ENCODE measurements around the gene TAF6. TPM values are rescaled to one million over a fixed set of nuclear protein-coding genes. Genes with fewer than 3 reads are reported as not detected.

Gene TAF6
- total and polyA plus RNA-seq, 9 of the 15 experiments (the other 6 are each of a cell fraction or from before 2014, with no cell fraction given): 0.78 to 78.7 (median 21.3) TPM

GRCh38 chr7:100167912-100168323, 48.8 kb upstream of the TAF6 start (continued):
- TF ChIP-seq, protein P1, sequence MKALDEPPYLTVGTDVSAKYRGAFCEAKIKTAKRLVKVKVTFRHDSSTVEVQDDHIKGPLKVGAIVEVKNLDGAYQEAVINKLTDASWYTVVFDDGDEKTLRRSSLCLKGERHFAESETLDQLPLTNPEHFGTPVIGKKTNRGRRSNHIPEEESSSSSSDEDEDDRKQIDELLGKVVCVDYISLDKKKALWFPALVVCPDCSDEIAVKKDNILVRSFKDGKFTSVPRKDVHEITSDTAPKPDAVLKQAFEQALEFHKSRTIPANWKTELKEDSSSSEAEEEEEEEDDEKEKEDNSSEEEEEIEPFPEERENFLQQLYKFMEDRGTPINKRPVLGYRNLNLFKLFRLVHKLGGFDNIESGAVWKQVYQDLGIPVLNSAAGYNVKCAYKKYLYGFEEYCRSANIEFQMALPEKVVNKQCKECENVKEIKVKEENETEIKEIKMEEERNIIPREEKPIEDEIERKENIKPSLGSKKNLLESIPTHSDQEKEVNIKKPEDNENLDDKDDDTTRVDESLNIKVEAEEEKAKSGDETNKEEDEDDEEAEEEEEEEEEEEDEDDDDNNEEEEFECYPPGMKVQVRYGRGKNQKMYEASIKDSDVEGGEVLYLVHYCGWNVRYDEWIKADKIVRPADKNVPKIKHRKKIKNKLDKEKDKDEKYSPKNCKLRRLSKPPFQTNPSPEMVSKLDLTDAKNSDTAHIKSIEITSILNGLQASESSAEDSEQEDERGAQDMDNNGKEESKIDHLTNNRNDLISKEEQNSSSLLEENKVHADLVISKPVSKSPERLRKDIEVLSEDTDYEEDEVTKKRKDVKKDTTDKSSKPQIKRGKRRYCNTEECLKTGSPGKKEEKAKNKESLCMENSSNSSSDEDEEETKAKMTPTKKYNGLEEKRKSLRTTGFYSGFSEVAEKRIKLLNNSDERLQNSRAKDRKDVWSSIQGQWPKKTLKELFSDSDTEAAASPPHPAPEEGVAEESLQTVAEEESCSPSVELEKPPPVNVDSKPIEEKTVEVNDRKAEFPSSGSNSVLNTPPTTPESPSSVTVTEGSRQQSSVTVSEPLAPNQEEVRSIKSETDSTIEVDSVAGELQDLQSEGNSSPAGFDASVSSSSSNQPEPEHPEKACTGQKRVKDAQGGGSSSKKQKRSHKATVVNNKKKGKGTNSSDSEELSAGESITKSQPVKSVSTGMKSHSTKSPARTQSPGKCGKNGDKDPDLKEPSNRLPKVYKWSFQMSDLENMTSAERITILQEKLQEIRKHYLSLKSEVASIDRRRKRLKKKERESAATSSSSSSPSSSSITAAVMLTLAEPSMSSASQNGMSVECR (CRISPR knock-in tag; IDR thresholded peaks at IDR 0.05): 0 out of 2 replicates have a peak, but pooled peaks have one; percentile 55
- TF ChIP-seq DPF2 (IDR thresholded peaks at IDR 0.05) (peak; percentile 98), ETV6 (IDR thresholded peaks at IDR 0.05; ENCODE audit: borderline replicate concordance in 1 of 2, low read depth in 2 of 2, low read length in 1 of 2) (peak in 1 of 2 experiments; percentile 50; a peak in 1 of 4 replicates), ETV6 (CRISPR knock-in tag; IDR thresholded peaks at IDR 0.05; ENCODE audit: borderline replicate concordance) (no peak), ZC3H11A (IDR thresholded peaks at IDR 0.05; ENCODE audit: low read depth, low read length) (no peak), MTA3 (IDR thresholded peaks at IDR 0.05; ENCODE audit: borderline replicate concordance) (peak; percentile 78), SP1 (CRISPR knock-in tag; IDR thresholded peaks at IDR 0.05) (peak; percentile 77), ZNF239 (CRISPR knock-in tag; IDR thresholded peaks at IDR 0.05) (peak; percentile 89), MITF (IDR thresholded peaks at IDR 0.05) (no peak), NCOR1 (IDR thresholded peaks at IDR 0.05) (peak; percentile 88), TOE1 (IDR thresholded peaks at IDR 0.05; ENCODE audit: borderline replicate concordance) (peak; percentile 90), TOE1 (CRISPR knock-in tag; IDR thresholded peaks at IDR 0.05; ENCODE audit: borderline replicate concordance, low read depth) (no peak), ZKSCAN8 (CRISPR knock-in tag; IDR thresholded peaks at IDR 0.05) (no peak), ATF3 (IDR thresholded peaks at IDR 0.05) (no peak), ATF3 (CRISPR knock-in tag; conservative IDR thresholded peaks at IDR 0.05) (no peak), ATF7 (IDR thresholded peaks at IDR 0.05) (peak; percentile 65; the same call in 1 of the 2 replicates), HEY1 (CRISPR knock-in tag; IDR thresholded peaks at IDR 0.05; ENCODE audit: borderline replicate concordance) (peak; percentile 31; the same call in 1 of the 2 replicates), ARID2 (IDR thresholded peaks at IDR 0.05) (peak; percentile 58; the same call in 1 of the 2 replicates)
- TF ChIP-seq, protein P2, sequence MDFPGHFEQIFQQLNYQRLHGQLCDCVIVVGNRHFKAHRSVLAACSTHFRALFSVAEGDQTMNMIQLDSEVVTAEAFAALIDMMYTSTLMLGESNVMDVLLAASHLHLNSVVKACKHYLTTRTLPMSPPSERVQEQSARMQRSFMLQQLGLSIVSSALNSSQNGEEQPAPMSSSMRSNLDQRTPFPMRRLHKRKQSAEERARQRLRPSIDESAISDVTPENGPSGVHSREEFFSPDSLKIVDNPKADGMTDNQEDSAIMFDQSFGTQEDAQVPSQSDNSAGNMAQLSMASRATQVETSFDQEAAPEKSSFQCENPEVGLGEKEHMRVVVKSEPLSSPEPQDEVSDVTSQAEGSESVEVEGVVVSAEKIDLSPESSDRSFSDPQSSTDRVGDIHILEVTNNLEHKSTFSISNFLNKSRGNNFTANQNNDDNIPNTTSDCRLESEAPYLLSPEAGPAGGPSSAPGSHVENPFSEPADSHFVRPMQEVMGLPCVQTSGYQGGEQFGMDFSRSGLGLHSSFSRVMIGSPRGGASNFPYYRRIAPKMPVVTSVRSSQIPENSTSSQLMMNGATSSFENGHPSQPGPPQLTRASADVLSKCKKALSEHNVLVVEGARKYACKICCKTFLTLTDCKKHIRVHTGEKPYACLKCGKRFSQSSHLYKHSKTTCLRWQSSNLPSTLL (IDR thresholded peaks at IDR 0.05): 0 out of 2 replicates have a peak, but pooled peaks have one; percentile 37

All from K562 (cell line).